NCI-H2171 treated with DMSO at 0.1 percent for 48 hours (cell line): ENCODE measurements around the gene GALR2.
"Not testable (repeated sequence)": the region's sequence is repeated elsewhere in the genome, so short reads cannot be mapped to it uniquely, and the experiment has no call there.

ENCODE experiments used
- DNase-seq: peaks from one replicate; lab custom pipeline; 2025; lab: John Stamatoyannopoulos, UW

GALR2 gene

DNA sequence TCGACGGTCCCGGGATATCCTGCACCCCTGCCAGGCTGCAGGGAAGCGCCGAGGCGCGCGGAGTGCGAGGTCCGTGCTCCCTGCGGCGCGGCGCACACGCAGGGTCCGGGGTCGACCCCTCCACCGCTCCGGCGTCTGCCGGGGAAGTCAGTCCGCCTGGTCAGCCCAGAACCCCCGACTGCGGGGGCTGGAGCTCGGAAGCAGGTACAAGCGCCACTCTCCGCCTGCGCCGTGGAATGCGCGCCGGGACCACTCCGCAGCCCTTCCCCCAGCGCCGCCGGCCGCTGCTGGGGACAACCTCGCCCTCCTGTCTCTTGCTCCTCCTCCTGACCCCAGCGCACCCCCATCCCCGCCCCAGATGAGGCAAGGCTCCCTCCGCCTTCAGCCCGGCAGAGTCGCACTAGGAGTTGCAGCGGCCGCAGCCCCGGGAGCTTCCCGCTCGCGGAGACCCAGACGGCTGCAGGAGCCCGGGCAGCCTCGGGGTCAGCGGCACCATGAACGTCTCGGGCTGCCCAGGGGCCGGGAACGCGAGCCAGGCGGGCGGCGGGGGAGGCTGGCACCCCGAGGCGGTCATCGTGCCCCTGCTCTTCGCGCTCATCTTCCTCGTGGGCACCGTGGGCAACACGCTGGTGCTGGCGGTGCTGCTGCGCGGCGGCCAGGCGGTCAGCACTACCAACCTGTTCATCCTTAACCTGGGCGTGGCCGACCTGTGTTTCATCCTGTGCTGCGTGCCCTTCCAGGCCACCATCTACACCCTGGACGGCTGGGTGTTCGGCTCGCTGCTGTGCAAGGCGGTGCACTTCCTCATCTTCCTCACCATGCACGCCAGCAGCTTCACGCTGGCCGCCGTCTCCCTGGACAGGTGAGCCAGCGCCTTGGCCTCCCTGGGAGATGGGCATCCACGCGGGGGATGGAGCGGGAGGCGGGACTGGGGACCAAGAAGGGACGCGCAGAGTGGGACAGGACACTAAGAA is at the start of gene GALR2:
TSS of gene GALR2 (plus strand) at position 392 of the 974 bp plus-strand sequence. CDS start at position 495, 103 bp downstream.
- DNase-seq: no peak

DNA sequence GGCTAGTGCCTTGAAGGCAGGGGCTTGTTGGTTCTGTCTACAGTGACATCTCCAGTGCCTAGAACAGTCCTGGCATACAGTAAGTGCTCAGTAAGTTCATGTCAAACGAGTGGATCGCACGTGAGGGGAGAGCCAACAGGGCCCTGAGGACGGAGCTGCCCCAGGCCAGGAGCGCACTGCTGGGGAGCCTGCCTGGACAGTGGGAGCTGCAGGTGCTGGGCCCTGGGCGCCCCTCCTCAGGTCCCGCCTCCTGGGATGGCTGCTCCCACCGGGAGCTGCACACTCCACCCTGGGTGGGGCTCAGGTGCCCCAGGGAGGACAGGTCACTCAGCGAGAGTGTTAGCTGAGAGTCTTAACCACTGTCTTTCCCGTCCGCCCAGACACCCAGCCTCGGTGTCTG is 49.3 kb upstream of the GALR2 start:
- no peak for DNase-seq

- DNase-seq: no peak
Observed at GRCh38 chr17:76026714-76027158, 47.8 kb upstream of the GALR2 start.

DNA sequence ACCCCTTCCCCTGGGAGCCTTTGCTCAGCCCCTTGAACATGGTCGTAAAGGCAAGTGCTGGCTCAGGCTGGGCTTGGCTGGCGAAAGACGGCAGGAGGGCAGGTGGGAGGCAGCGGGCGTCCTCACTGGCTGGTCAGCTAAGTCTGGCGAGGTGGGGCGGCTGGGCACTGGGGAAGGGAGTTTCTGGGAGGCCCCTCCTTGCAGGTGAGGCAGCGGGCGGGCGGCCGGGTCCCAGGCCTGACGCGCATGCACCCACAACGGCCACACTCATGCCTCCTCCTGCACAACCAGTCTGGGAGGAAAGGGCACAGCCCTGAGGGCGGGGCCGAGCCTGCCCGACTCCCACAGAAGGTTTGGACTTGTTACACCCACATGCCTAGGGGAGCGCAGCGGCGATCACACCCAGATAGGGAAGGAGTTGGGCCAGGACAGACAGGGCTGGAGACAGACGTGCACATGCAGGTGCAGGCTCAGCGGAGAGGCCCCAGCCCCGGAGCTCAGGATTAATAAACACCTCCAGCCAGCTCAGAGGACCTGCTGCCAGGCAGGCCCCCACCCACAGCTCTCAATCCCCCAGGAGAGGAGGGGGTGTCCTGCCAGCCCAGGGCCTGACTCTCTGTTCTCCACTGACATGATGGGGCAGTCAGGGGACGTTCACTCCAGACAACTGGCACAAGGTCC is 47.3 kb upstream of the GALR2 start, which contains the start of gene EVPL:
TSS of gene EVPL (minus strand) at position 148 of the 681 bp plus-strand sequence. CDS start at position 40, 108 bp downstream.
- no peak for DNase-seq

DNA sequence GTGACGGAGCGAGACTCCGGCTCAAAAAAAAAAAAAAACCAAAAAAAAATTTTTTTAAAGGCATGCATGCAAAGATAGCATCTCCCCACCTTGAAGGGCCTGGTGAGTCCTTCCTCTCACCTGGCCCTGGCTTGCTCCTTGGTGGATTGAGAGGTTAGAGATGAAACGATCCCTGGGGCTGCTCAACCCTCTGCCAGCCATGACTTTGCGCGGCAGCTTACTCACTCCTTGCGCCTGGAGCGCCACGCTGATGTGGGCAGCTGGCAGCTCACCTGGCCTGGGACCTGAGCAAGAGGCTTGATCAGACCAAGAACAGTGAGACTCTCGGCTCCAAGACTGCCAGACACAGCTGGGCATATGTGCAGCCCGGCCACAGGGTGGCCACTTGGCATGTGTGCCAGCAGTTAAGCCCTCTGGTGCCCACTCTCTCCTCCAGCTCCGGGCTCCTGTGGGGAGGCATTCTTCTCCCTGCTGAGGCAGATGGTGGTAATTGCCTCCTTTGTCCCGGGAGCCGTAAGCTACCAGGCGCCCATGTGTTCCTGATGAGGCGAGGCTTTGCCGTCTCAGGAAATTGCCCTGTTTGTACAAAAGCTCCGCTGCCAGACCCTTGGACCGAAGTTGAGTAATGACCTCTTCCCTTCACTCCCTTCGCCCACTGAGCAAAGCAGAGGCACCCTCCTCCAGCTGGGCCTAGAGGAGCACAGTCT is 42.4 kb upstream of the GALR2 start:
- DNase-seq: peak; percentile 6

DNA sequence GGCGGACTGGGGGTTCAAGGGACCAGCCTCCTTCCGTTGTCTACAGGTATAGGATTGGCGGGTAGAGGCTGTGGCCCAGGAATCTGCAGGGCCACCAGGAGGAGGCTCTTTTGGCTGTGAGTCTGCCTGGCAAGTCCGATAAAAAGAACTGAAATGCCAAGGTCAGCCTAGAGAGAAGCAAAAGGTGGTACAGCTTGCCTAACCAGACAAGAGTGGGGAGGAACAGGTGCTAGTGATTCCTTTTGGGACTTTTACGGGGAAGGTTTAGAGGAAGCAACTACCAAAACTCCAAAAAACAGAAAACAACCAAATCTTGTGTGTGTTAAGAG is 41.8 kb upstream of the GALR2 start:
- DNase-seq: no peak

DNA sequence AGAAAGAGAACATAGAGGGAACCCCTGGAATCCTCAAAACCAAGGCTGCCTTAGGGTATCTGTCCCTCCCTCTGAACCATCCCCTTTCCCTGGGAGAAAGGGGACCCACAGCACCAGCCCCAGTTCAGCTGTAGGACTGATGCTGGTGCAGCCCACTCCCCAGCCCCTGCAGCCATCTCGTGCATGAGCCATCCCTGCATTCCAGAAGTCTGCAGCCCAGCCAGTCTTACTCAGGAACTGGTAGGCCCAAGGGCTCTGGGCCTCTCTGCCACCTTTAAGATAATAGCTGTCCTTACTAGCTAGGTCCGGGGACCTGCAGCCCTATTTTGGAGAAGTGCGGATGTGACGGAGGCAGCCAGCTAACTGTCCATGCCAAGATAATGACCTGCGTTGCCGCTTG is 41.4 kb upstream of the GALR2 start:
- no peak for DNase-seq

GRCh38 chr17:76034428-76035350 is 39.9 kb upstream of the GALR2 start:
- DNase-seq: peak; percentile 15

DNA sequence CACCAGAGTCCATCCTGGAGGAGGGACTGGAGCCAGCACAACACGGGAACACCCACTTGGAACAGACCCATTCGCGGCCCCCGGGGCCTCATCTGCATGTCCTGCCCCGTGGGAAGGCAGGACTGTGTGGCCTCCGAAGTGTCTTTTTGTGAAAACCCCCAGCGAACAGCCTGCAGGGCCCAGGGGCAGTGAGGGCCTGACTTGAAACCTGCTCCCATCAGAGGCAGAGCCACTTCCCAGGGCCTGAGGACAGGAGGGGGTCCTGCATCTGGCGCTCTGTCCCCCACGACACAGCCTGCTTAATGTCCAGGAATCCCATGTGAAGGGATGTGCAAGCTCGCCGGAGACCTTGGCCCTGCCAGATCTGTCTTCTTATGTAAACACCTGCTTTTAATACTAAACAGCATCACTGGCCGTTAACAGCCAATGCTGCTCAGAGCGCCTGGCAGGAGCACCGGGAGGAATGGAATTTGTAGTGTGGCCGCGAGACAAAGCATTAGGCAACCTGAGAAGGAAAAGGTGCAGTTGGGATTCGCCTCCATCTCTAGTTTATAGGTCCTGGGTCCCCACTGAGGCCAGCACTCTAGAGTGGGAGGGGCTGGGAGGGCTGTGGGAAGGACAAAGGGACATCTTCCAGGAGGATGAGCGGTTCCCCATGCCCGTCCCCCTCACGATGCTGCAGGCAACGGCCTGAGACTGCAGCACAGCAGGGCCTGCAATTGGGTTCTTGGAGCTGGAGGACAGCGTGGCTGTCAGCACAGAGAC is 37.9 kb upstream of the GALR2 start:
- DNase-seq: no peak

- DNase-seq: no peak
Observed at GRCh38 chr17:76038050-76038449, 36.5 kb upstream of the GALR2 start.

GRCh38 chr17:76039121-76039520 is 35.5 kb upstream of the GALR2 start:
- DNase-seq: no peak

DNA sequence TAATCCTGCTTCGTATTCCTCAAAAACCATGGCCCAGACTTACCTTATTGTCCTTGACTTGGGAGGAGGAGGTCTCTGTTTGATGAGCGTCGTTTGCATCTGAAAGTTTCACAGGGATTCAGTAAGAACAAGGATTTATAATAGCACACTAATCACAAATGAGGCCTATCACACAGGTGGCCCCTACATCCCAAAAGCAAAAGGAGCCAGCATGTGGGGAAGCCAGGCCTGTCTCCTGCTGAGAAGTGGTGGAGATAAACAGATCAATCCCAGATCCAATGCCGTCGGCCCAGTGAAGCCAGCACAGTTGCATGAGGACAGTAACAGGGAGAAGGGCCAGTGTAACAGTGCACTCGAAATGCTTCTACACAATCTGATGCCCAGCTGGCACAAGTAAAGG is 34.2 kb upstream of the GALR2 start:
- DNase-seq: no peak

DNA sequence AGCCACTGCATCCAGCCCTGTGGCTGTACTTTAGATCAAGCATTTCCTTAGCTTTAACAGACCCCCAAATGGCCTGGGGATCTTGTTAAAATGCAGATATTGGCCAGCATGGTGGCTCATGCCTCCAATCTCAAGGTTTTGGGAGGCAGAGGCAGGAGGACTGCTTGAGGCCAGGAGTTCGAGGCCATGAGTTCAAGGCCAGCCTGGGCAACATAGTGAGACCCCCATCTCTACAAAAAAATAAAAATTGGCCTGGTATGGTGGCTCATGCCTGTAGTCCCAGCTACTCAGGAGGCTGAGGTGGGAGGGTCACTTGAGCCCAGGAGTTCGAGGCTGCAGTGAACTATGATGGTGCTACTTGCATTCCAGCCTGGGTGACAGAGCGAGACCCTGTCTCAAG is 31.7 kb upstream of the GALR2 start:
- not testable (repeated sequence) for DNase-seq

GRCh38 chr17:76044475-76045007 is 30.0 kb upstream of the GALR2 start:
- not testable (repeated sequence) for DNase-seq

GRCh38 chr17:76046064-76046463 is 28.5 kb upstream of the GALR2 start:
- DNase-seq: no peak

- DNase-seq: no peak
Observed at GRCh38 chr17:76048025-76048605, 26.5 kb upstream of the GALR2 start.

DNA sequence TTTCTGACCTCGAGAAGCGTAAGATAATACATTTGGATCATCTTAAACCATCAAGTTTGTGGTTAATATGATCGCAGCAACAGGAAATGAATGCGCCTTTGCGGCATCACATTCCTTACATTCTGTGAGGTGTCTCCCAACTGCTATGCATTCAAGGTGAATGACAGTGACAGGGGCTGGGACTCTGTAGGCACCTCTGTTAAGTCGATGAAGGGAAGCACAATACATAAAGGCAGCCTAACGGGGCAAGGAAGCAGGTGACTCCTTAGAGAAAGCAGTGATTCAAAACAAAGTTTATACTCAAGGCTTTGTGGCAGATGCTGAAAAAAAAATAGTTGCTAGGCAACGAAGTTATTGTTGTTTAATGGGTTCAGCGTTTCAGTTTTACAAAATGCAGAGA is 25.9 kb upstream of the GALR2 start:
- DNase-seq: no peak

DNA sequence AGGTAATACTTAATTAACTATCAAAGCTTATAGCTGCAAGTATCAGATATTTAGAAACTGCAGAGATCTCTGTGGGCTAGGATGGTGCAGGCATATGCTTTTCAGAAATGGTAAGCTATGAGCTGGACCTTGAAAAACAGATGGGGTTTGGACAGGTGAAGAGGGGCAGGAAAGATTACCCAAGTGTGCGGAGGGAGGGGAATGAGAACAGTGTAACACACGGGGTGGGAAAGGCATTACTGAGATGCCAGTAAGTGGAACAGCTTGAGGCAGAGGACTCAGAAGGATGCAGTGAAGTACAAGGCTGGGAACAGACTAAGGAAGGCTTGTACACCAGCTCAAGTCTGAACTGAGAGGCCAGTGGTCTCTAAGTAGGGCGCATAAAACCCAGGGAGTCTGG is 25.3 kb upstream of the GALR2 start:
- DNase-seq: no peak

DNA sequence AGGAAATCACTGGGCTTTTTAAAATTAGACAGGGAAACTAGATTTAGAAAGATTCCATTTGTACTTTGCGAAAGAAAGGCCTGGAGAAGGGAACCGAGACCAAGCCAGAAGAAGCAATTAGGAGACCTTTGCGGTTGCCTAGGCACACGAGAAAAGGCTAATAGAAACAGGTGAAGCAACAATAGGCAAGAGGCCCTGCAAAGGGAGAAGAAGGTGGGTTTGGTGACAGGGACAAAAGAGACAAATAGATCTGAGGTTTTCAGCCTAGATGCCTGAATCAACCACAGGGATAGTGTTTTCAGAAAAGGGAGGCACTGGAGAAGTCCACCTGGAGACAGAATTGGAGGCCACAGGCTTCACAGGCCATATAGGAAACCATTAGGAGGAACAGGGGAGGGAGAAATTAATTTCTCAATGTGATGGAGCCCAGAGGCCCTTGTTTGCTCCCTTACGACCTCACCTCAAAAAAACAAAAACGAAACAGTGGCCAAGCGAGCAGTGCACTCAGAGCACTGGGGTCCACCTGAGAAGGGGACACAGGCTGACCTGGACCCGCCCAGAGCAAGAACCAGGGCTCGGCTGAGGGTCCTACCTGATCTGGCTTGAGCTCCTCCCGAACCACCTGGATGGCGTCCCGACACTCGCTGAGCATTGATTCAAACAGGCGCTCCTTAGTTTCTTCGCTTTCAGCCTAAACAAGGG is 24.6 kb upstream of the GALR2 start:
- DNase-seq: no peak
